Progenitor cell of endocrine pancreas (in vitro differentiated cells): ENCODE results near the gene PITPNC1. TPM values are rescaled to one million over a fixed set of nuclear protein-coding genes. Genes with fewer than 3 reads are reported as not detected.
"Not testable (repeated sequence)": the region's sequence is repeated elsewhere in the genome, so short reads cannot be mapped to it uniquely, and the experiment has no call there.

Experiments used
- DNase-seq: peaks from one replicate; pipeline ENCODE4 v3.0.0; 2021; ENCODE audit warnings: low spot score; ENCODE audit not compliant: unreplicated experiment
- H3K27ac Mint-ChIP-seq: 2 replicates; pipeline ENCODE4 v1.8.0; 2021; ENCODE audit warnings: mild to moderate bottlenecking, moderate library complexity, mixed read lengths
- H3K27me3 Mint-ChIP-seq: 2 replicates; pipeline ENCODE4 v1.8.0; 2021; ENCODE audit warnings: mixed read lengths
- H3K36me3 Mint-ChIP-seq: 2 replicates; pipeline ENCODE4 v1.8.0; 2022; ENCODE audit warnings: mixed read lengths; ENCODE audit not compliant: insufficient read depth
- H3K4me1 Mint-ChIP-seq: 2 replicates; pipeline ENCODE4 v1.8.0; 2021; ENCODE audit warnings: low read depth, mixed read lengths
- H3K4me3 Mint-ChIP-seq: 2 replicates; pipeline ENCODE4 v1.8.0; 2021; ENCODE audit warnings: low read depth, mild to moderate bottlenecking, moderate library complexity, mixed read lengths
- H3K9me3 Mint-ChIP-seq: 2 replicates; pipeline ENCODE4 v1.8.0; 2021; ENCODE audit warnings: low read depth, mixed read lengths
- total RNA-seq: library from RNA; stranded (reverse); gene quantifications from 2 replicates; pipeline ENCODE4 v1.2.1, GENCODE V29; 2021
- TF ChIP-seq, protein P1 (sequence below): fragments of 200-600 bp; sonication (generic); IDR thresholded peaks from one replicate; pipeline ENCODE4 v1.5.0; 2021; ENCODE audit warnings: antibody characterized with exemption, mild to moderate bottlenecking; ENCODE audit not compliant: unreplicated experiment

Gene PITPNC1
- total RNA-seq, 1 donor from 2014 or later, result 53.2 TPM

DNA sequence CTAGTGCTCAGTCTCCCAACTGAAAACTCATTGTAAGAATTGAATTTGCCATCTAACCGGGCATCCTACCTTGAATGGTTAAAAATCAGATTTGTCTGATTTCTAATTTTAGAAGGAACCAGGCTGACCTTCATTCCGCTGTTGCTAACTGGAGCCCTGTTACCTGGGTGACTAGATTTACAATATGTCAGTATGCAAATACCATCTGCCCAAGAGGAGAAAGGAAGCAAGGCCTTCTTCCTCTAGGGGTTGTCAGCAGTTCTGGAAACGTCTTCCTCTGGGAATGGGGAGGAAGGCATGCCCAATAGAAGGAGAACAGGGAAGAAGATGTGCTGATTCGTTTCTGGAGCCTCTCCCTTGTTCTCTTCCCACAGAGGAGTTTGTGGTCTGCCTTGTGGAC is 137.9 kb downstream of the PITPNC1 start:
- Mint-ChIP-seq H3K27me3 (no peaks in the 10 kb centered on the region), H3K4me1 (peaks cover 26% of the 10 kb centered on the region), H3K4me3 (no peak overlapping the region), H3K36me3 (peaks cover 3% of the 10 kb centered on the region), H3K27ac (peak overlapping the region; percentile 59), H3K9me3 (peaks cover 7% of the 10 kb centered on the region)
- TF ChIP-seq, protein P1, sequence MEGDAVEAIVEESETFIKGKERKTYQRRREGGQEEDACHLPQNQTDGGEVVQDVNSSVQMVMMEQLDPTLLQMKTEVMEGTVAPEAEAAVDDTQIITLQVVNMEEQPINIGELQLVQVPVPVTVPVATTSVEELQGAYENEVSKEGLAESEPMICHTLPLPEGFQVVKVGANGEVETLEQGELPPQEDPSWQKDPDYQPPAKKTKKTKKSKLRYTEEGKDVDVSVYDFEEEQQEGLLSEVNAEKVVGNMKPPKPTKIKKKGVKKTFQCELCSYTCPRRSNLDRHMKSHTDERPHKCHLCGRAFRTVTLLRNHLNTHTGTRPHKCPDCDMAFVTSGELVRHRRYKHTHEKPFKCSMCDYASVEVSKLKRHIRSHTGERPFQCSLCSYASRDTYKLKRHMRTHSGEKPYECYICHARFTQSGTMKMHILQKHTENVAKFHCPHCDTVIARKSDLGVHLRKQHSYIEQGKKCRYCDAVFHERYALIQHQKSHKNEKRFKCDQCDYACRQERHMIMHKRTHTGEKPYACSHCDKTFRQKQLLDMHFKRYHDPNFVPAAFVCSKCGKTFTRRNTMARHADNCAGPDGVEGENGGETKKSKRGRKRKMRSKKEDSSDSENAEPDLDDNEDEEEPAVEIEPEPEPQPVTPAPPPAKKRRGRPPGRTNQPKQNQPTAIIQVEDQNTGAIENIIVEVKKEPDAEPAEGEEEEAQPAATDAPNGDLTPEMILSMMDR, result no peak
- no peak for DNase-seq

DNA sequence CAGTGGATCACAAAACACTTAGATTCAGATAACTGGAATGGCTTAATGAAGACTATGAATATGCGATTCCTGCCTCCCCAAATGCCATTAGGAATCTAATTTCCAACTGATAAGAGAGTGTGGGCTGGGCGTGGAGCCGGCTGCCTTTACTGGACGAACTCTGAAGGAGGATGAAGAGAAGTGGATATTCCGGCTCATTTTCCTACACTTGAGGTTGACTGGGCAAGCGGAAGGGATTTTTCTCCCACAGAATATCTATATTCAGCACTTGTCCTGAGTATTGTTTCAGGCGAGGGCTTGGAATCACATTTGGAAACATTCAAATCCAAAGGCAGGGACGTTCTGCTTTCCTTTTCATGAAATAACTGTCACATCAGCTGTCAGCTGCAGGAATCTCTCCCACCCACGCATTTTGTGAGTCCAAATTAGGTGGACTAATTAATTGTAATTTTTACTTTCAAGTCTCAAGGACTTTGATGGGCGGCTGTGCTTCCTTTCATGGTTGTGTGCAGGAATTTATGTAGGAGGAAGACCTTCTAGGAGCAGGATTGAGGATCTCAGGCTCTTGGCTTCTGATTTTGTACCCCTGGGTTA is 138.5 kb downstream of the PITPNC1 start:
- no peak overlapping the region for H3K4me3 Mint-ChIP-seq

DNA sequence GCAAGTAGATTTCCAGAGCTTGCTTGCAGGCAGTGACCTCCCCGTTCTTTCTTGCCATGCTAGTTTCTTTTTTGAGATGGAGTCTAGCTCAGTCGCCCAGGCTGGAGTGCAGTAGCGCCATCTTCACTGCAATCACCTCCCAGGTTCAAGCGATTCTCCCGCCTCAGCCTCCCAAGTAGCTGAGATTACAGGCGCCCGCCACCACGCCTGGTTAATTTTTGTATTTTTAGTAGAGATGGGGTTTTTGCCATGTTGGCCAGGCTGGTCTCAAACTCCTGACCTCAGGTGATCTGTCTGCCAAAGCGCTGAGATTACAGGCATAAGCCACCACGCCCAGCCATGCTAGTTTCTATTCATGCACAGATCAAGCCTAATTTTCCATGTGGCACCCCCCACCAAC is 139.5 kb downstream of the PITPNC1 start:
- not testable (repeated sequence) for H3K4me3 Mint-ChIP-seq, DNase-seq, H3K27me3 Mint-ChIP-seq, H3K27ac Mint-ChIP-seq, H3K36me3 Mint-ChIP-seq, H3K9me3 Mint-ChIP-seq
- peaks cover 42% of the 10 kb centered on the region for H3K4me1 Mint-ChIP-seq

More for the DNA sequence above, 138.5 kb downstream of the PITPNC1 start:
- H3K4me1 Mint-ChIP-seq, result peaks cover 32% of the 10 kb centered on the region
- H3K36me3 Mint-ChIP-seq, result peaks cover 3% of the 10 kb centered on the region
- H3K27ac Mint-ChIP-seq, result peak overlapping the region; percentile 14
- no peaks in the 10 kb centered on the region for H3K27me3 Mint-ChIP-seq
- TF ChIP-seq, protein P1, result no peak
- peaks cover 7% of the 10 kb centered on the region for H3K9me3 Mint-ChIP-seq
- no peak for DNase-seq

DNA sequence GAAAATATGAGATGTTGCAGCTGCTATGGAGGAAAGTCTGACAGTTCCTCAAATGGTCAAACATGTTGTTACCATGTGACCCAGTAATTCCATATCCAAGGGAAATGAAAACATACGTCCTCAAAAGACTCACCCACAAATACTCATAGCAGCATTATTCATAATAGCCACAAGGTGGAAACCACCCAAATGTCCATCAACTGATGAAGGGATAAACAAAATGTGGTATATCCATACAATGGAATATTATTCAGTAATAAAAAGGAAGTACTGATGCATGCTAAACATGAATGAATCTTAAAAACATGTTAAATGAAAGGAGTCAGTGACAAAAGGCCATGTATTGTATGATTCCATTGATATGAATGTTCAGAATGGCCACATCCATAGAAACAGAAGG is 140.2 kb downstream of the PITPNC1 start:
- peaks cover 3% of the 10 kb centered on the region for H3K36me3 Mint-ChIP-seq
- peaks cover 44% of the 10 kb centered on the region for H3K4me1 Mint-ChIP-seq
- no peak overlapping the region for H3K27ac Mint-ChIP-seq

DNA sequence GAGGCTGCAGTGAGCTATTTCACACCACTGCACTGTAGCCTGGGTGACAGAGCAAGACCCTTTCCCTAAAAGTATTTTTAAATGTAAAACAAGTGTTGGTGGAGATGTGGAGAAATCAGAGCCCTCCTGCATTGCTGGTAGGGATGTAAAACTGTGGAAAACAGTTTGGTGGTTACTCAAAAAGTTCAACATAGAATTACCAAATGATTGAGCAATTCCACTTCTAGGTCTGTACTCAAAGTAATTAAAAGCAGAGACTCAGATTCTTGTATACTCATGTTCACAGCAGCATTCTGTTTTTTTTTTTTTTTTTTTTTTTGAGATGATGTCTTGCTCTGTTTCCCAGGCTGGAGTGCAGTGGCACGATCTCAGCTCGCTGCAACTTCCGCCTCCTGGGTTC is 141.8 kb downstream of the PITPNC1 start:
- H3K4me3 Mint-ChIP-seq, result no peak overlapping the region
- TF ChIP-seq, protein P1, result no peak
- H3K4me1 Mint-ChIP-seq, result peaks cover 42% of the 10 kb centered on the region

More for the DNA sequence above, 140.2 kb downstream of the PITPNC1 start:
- peaks cover 7% of the 10 kb centered on the region for H3K9me3 Mint-ChIP-seq
- H3K4me3 Mint-ChIP-seq, result no peak overlapping the region
- TF ChIP-seq, protein P1, result no peak
- DNase-seq, result no peak
- no peaks in the 10 kb centered on the region for H3K27me3 Mint-ChIP-seq

DNA sequence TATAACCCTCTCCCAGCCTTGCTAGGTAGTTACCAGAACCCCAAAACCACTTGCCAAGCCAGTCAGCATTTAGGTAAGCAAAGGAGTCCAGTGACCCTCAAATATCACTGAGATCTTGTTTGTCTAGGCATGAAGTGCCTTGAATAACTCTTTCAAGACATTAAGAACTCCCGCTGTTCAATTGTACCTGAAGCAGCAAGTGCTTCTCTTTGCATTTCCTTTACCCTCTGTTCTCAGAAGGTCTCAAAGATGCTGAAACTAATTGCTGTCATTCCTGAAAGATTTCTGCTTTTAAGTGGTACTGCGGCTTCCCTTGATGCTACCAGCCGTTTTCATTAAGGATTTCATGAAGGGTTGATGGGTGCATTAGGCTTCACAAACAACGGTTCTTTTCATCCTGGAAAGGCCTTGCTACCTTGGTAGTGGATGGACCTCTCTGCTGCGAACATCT is 142.7 kb downstream of the PITPNC1 start:
- H3K9me3 Mint-ChIP-seq, result peaks cover 7% of the 10 kb centered on the region
- peak overlapping the region; percentile 49 for H3K27ac Mint-ChIP-seq
- no peaks in the 10 kb centered on the region for H3K27me3 Mint-ChIP-seq
- TF ChIP-seq, protein P1, result no peak
- no peak for DNase-seq
- peaks cover 3% of the 10 kb centered on the region for H3K36me3 Mint-ChIP-seq
- no peak overlapping the region for H3K4me3 Mint-ChIP-seq
- H3K4me1 Mint-ChIP-seq, result peaks cover 39% of the 10 kb centered on the region

More for the DNA sequence above, 141.8 kb downstream of the PITPNC1 start:
- no peak overlapping the region for H3K27ac Mint-ChIP-seq
- peaks cover 7% of the 10 kb centered on the region for H3K9me3 Mint-ChIP-seq
- H3K27me3 Mint-ChIP-seq, result no peaks in the 10 kb centered on the region
- no peak for DNase-seq
- peaks cover 3% of the 10 kb centered on the region for H3K36me3 Mint-ChIP-seq
